Measurements from ENCODE around the gene C12orf76. TPM values are rescaled to one million over a fixed set of nuclear protein-coding genes. Genes with fewer than 3 reads are reported as not detected.
"Not testable (repeated sequence)": the region's sequence is repeated elsewhere in the genome, so short reads cannot be mapped to it uniquely, and the experiment has no call there.

C12orf76 gene
- polyA plus RNA-seq, 3 donors from 2014 or later: 9.8 to 17.7 (median 13.6) TPM

DNA sequence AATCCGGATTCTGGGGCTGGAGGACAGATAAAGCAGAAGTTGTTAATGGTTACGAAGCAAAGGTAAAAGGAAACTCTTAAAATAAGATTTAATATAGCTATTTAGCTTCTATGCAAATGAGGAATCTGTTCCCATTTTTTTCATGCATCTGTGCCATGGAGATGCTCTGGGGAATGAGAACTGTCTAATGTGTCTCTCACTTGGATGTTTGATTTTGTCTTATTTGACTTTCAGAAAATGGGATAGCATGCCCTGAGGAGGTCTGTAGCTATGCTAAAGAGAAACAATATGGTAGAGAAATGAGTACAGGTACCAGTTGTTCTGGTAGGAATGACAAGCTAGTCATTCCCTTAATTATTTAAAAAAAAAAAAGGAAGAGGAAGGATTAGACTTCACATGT, 24.3 kb downstream of the C12orf76 start:
- no peak for DNase-seq
- H3K4me1 Mint-ChIP-seq: no peaks in the 10 kb centered on the region
- peak overlapping the region in 1 of 6 donors; percentile 42 for H3K27ac Mint-ChIP-seq
- H3K9me3 Mint-ChIP-seq: no peaks in the 10 kb centered on the region
- peaks cover 25 to 53% (median 26%) of the 10 kb centered on the region in 3 donors for H3K36me3 Mint-ChIP-seq
- H3K27me3 Mint-ChIP-seq (ENCODE audit: low read depth in 3 of 3): peaks cover 0 to 1% (median 0%) of the 10 kb centered on the region in 3 donors
- H3K4me3 Mint-ChIP-seq: no peak overlapping the region

DNA sequence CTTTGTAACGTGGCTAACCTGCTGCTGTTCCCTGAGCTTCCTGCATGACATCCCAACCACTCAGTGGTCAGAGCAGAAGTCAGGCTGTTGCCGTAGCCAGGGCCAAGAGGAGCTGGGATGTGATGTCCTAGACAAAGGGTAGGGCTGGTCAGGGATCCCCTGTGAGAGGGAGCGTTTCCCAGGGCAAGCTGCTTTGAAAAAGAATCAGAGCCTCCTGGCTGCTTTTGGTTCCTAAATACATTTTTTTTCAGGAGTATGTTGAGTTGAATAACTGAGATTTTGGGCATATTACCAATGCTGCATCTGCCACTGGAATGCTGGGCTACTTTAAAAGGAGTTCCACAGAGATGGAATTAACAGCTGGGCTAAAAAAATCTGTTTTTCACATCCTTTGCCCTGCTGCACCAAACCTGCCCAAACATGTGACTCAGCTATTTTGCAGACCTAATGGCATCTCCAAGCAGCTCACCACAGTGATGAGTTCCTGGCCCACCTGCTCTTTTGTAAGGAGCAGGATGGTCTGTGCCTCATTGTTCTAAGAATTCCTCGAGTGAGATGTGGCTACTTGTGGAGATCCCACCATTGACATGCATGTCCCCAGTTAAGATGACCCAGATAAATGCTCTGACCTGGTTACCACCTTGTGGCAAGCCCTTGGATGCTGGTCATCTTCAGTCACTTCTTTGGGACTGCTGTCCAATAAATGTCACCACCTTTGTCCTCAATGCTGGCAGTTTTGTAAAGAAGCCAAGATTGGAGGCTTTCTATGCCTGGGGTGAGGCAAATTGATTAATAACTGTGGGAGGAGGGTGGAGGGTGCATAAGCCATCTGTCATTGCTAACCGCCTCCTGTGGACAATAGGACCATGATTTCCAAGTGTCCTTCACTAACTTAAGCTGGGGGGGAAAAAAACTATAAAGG, 25.0 kb downstream of the C12orf76 start:
- no peak overlapping the region for H3K4me3 Mint-ChIP-seq
- H3K4me1 Mint-ChIP-seq: no peaks in the 10 kb centered on the region
- DNase-seq: no peak
- peak overlapping the region in 2 of 6 donors; percentile 42 to 56 for H3K27ac Mint-ChIP-seq
- no peaks in the 10 kb centered on the region for H3K9me3 Mint-ChIP-seq
- H3K27me3 Mint-ChIP-seq (ENCODE audit: low read depth in 3 of 3): peaks cover 0 to 1% (median 0%) of the 10 kb centered on the region in 3 donors
- H3K36me3 Mint-ChIP-seq: peaks cover 30 to 55% (median 32%) of the 10 kb centered on the region in 3 donors

DNA sequence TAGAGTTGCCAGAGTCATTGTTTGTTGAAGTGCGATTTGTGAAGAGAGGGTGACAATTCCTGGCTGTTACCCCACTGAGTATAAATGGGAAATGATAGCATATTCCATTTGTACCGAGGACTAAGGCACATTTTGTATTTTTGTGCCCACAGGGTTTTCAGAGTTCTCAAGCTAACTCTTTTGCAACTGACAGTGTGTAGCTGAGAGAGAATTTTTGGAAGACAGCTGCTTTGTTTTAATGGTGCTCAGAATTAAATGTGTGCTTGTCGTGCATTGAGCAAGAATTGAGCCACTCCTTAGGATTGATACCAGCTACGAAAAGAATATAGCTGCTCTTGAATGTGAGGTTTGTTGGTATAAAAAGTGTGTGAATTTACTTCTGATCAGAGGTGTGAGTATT, 27.4 kb downstream of the C12orf76 start:
- Mint-ChIP-seq H3K27ac (no peak overlapping the region), H3K36me3 (peaks cover 26 to 55% (median 29%) of the 10 kb centered on the region in 3 donors), H3K27me3 (ENCODE audit: low read depth in 3 of 3) (peaks cover 0 to 1% (median 0%) of the 10 kb centered on the region in 3 donors)

DNA sequence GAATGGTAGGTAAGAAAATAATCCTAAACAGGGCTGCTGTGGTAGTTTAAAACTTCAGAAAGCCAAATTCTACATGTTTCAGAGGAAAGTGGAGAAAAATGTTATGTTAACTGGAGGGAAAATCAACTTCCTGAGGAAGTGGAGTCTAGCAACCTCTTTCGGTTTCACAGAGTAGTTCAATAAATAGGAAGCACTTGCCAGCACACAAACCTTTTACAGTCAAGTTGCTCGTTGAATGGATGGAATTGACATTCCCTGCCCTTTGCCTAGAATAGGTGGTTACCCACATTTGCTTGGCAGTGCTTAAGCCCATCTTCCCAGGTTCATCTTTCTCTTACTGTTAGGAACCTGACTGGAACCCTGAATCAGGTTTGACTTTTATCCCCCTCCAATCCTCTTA, 33.2 kb downstream of the C12orf76 start:
- DNase-seq: no peak
- Mint-ChIP-seq H3K27me3 (ENCODE audit: low read depth in 3 of 3) (no peaks in the 10 kb centered on the region), H3K27ac (peak overlapping the region; percentile 75 to 90 (median 79)), H3K36me3 (peaks cover 19 to 40% (median 22%) of the 10 kb centered on the region in 3 donors), H3K9me3 (no peaks in the 10 kb centered on the region), H3K4me1 (peaks cover 27 to 38% of the 10 kb centered on the region in 2 donors), H3K4me3 (peak overlapping the region in 2 of 5 donors; percentile 39 to 48)

More for the DNA sequence above, 27.4 kb downstream of the C12orf76 start:
- Mint-ChIP-seq H3K4me1 (no peaks in the 10 kb centered on the region), H3K9me3 (no peaks in the 10 kb centered on the region), H3K4me3 (no peak overlapping the region)
- no peak for DNase-seq

DNA sequence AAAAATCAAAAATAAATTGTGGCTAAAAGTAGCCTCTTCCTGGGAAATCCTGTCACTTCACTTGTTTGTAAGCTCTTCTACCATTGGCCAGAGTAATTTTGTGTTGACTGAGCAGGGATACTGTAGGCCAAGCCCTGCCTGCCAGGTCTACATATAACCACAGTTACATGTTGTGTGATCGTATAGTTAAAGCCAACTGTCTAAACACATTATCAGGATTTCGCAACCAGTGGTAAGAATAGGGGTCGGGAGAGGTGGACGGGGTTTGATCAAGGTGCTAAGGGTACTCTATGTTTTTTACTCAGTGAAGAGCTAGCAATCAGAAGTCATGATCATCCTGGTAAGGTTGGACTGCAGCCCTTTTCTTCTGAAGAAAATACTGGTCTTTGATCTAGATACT, 35.7 kb downstream of the C12orf76 start:
- H3K9me3 Mint-ChIP-seq: no peaks in the 10 kb centered on the region
- no peak for DNase-seq
- H3K4me3 Mint-ChIP-seq: no peak overlapping the region
- H3K27ac Mint-ChIP-seq: peak overlapping the region in 3 of 6 donors; percentile 3 to 52 (median 16)
- H3K4me1 Mint-ChIP-seq: peaks cover 34 to 55% of the 10 kb centered on the region in 2 donors
- H3K27me3 Mint-ChIP-seq (ENCODE audit: low read depth in 3 of 3): no peaks in the 10 kb centered on the region
- H3K36me3 Mint-ChIP-seq: peaks cover 4 to 25% (median 6%) of the 10 kb centered on the region in 3 donors

DNA sequence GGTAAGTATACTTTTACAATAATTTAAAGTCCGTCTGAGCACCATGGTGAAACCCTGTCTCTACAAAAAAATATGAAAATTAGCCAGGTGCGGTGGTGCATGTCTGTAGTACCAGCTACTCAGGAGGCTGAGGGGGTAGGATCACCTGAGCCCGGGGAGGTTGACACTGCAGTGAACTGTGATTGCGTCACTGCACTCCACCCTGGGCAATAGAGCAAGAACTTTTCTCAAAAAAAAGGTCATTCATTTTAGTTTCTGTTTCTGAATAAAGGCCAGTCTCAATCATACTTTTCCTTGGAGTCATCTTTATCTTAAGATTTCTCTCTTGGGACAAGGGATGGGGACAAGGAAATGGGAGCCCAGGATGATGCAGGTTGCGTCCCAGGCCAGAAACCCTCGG, 36.2 kb downstream of the C12orf76 start:
- Mint-ChIP-seq H3K27ac (peak overlapping the region in 4 of 6 donors; percentile 3 to 52 (median 20)), H3K4me1 (peaks cover 34 to 55% of the 10 kb centered on the region in 2 donors), H3K9me3 (no peaks in the 10 kb centered on the region), H3K27me3 (ENCODE audit: low read depth in 3 of 3) (no peaks in the 10 kb centered on the region), H3K4me3 (no peak overlapping the region), H3K36me3 (peaks cover 4 to 20% (median 6%) of the 10 kb centered on the region in 3 donors)
- DNase-seq: no peak

DNA sequence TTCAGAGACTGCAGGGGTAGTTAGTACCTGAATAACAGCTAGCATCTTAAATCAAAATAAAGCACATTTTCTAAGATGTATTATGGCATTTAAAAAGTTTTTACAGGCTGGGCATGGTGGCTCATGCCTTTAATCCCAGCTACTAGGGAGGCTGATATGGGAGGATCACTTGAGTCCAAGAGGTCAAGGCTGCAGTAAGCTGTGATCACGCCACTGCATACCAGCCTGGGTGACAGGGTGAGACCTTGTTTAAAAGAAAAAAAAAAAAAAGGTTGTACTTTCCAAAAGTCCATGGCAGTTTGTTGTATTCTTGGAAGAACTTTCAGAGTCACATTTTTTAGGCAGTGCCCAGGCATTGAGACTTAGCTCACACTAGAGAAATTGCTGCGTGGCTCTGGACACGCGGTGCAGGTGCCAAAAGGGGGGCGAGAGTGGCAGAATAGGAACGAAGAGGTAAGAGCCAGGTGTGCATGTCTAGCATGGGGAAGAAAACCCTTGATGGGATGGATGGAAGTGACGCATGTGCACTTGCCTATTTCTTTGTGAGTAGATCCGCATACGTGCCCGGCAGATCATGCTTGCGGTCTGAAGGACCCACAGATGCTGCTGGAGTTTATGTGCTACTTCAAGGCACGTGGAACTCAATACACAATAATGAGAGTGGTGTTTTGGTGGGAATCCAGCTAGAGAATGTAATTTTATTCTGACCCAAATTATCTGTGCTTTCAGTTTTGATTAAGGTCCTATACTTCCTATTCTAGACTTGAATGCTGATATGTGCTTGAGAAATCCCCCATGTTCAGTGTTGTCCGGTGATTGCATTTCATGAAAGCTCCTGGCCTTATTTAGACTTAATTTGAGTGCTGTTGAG, 37.2 kb downstream of the C12orf76 start:
- peaks cover 4 to 15% (median 6%) of the 10 kb centered on the region in 3 donors for H3K36me3 Mint-ChIP-seq

DNA sequence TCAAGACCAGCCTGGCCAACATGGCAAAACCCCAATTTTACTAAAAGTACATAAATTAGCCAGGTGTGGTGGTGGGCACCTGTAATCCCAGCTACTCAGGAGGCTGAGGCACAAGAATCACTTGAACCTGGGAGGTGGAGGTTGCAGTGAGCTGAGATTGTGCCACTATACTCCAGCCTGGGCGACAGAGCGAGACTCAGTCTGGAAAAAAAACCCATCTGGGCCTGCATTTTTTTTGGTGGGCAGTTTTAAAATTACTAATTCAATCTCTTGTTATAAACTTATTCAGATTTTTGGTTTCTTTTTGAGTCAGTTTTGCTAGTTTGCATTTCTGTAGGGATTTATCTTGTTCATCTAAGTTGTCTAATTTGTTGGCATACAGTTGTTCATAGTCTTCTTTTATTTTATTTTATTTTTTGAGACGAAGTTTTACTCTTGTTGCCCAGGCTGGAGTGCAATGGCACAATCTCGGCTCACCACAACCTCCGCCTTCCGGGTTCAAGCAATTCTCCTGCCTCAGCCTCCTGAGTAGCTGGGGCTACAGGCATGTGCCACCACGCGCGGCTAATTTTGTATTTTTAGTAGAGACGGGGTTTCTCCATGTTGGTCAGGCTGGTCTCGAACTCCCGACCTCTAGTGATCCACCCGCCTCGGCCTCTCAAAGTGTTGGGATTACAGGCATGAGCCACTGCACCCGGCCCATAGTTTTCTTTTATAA, 39.5 kb downstream of the C12orf76 start:
- DNase-seq; H3K9me3 Mint-ChIP-seq; H3K27ac Mint-ChIP-seq; H3K27me3 Mint-ChIP-seq (ENCODE audit: low read depth in 3 of 3); H3K4me3 Mint-ChIP-seq: not testable (repeated sequence)
- Mint-ChIP-seq H3K4me1 (peaks cover 48 to 66% of the 10 kb centered on the region in 2 donors), H3K36me3 (peaks cover 4 to 11% (median 6%) of the 10 kb centered on the region in 3 donors)

More for the DNA sequence above, 37.2 kb downstream of the C12orf76 start:
- Mint-ChIP-seq H3K4me1 (peaks cover 40 to 59% of the 10 kb centered on the region in 2 donors), H3K27me3 (ENCODE audit: low read depth in 3 of 3) (no peaks in the 10 kb centered on the region), H3K4me3 (no peak overlapping the region), H3K27ac (peak overlapping the region in 4 of 6 donors; percentile 16 to 76 (median 30)), H3K9me3 (no peaks in the 10 kb centered on the region)
- DNase-seq: no peak

DNA sequence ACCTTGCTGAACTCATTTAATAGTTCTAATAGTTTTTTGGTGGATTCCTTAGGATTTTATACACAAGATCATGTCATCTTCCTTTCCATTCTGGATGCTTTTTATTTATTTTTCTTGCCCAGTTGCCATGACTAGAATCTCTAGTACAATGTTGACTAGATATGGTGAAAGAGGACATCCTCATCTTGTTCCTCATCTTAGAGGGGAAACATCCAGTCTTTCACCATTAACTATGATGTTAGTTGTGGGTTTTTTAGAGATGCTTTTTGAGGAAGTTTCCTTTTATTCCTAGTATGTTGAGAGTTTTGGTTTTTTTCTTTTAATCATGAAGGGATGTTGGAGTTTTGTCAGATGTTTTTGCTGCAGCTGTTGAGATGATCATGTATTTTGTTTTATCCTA, 40.4 kb downstream of the C12orf76 start:
- Mint-ChIP-seq H3K4me3 (peak overlapping the region in 1 of 5 donors; percentile 29), H3K36me3 (peaks cover 4 to 11% (median 6%) of the 10 kb centered on the region in 3 donors), H3K4me1 (peaks cover 54 to 74% of the 10 kb centered on the region in 2 donors), H3K27ac (peak overlapping the region in 2 of 6 donors; percentile 49 to 69), H3K9me3 (no peaks in the 10 kb centered on the region), H3K27me3 (ENCODE audit: low read depth in 3 of 3) (no peaks in the 10 kb centered on the region)
- no peak for DNase-seq

DNA sequence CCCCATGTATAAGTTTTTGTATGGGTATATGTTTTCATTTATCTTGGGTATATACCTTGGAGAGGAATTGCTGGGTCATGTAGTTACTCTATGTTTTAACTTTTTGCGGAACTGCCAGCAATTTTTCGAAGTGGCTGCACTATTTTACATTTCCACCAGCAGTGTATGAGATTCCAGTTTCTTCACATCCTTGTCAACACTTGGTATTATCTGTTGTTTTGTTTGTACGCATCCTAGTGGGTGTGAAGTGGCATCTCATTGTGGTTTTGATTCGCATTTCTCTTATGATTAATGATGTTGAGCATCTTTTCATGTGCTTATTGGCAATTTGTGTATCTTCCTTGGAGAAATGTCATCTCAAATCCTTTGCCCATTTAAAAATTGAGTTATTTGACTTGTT, 42.2 kb downstream of the C12orf76 start:
- no peak for DNase-seq
- H3K4me3 Mint-ChIP-seq: no peak overlapping the region
- peaks cover 52 to 72% of the 10 kb centered on the region in 2 donors for H3K4me1 Mint-ChIP-seq
- peaks cover 0 to 4% (median 0%) of the 10 kb centered on the region in 3 donors for H3K36me3 Mint-ChIP-seq
- H3K27ac Mint-ChIP-seq: peak overlapping the region in 2 of 6 donors; percentile 59 to 74
- no peaks in the 10 kb centered on the region for H3K9me3 Mint-ChIP-seq
- no peaks in the 10 kb centered on the region for H3K27me3 Mint-ChIP-seq (ENCODE audit: low read depth in 3 of 3)

DNA sequence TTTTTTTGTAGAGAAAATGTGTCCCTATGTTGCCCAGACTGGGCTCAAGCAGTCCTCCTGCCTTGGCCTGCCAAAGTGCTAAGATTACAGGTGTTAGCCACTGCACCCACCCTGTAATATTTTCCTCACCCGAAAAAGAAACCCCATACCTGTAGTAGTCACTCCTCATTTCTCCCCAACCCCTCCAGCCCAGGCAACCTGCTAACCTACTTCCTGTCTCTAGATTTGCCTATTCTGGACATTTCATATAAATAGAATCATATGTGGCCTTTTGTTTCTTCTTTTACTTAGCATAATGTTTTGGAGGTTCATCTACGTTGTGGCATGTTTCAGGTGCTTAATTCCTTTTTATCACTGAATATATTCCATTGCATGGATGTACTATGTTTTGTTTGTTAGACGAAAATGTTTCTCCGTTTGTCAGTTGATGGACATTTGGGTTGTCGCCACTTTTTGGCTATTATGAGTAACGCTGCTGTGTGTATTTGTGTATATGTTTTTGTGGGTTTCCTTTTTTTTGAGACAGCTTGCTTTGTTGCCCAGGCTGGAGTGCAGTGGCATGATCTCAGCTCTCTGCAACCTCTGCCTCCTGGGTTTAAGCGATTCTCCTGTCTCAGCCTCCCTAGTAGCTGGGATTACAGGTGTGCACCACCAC, 42.9 kb downstream of the C12orf76 start:
- Mint-ChIP-seq H3K4me3 (peak overlapping the region in 4 of 5 donors; percentile 19 to 69 (median 36)), H3K27me3 (ENCODE audit: low read depth in 3 of 3) (no peaks in the 10 kb centered on the region), H3K9me3 (no peaks in the 10 kb centered on the region), H3K27ac (peak overlapping the region; percentile 33 to 84 (median 76)), H3K4me1 (peaks cover 51 to 72% of the 10 kb centered on the region in 2 donors), H3K36me3 (peaks cover 0 to 4% (median 0%) of the 10 kb centered on the region in 3 donors)
- DNase-seq: no peak

DNA sequence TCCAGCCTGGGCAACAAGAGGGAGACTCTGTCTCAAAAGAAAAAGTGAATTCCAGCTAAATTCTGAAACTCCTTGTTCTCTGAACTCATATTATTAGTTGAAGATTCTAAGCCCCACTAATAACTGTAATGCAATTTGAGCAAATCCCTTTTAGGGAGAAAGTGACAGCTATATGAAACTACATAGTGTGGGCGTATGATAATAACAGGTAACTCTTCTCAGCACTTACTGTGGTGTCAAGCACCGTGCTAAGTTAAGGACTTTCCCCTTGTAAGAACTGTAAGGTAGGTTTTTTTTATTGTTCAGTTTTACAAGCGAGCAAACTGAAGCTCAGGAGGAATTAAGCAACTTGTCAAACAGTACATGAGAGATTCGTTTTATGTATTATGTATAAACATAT, 43.7 kb downstream of the C12orf76 start:
- no peak for DNase-seq
- no peaks in the 10 kb centered on the region for H3K9me3 Mint-ChIP-seq
- H3K27me3 Mint-ChIP-seq (ENCODE audit: low read depth in 3 of 3): peaks cover 0 to 2% (median 0%) of the 10 kb centered on the region in 3 donors
- peak overlapping the region in 1 of 6 donors; percentile 70 for H3K27ac Mint-ChIP-seq
- peaks cover 0 to 4% (median 0%) of the 10 kb centered on the region in 3 donors for H3K36me3 Mint-ChIP-seq
- no peak overlapping the region for H3K4me3 Mint-ChIP-seq
- peaks cover 53 to 72% of the 10 kb centered on the region in 2 donors for H3K4me1 Mint-ChIP-seq

All from immature natural killer cell (primary cell).